Measurements from ENCODE around the gene CCDC158.

CCDC158 gene

GRCh38 chr4:76354517-76355473 is 66.1 kb downstream of the CCDC158 start:
- TF ChIP-seq EZH2phosphoT487 (conservative IDR thresholded peaks at IDR 0.05; ENCODE audit: low read length), result no peak
- TF ChIP-seq CTCF (IDR thresholded peaks at IDR 0.05; ENCODE audit: insufficient read depth, low read length, poor library complexity, severe bottlenecking), result no peak
- Histone ChIP-seq H3K36me3 (ENCODE audit: low read length) (no peaks in the 10 kb centered on the region), H3K9me2 (replicated peaks; ENCODE audit: insufficient read depth, low read length) (no peaks in the 10 kb centered on the region), H3K79me2 (ENCODE audit: insufficient read depth, low read length) (no peaks in the 10 kb centered on the region), H3K9ac (ENCODE audit: low read length) (no peak overlapping the region), H3K9me3 (ENCODE audit: insufficient read depth, low read length) (no peaks in the 10 kb centered on the region), H4K20me1 (ENCODE audit: low read depth, low read length) (no peaks in the 10 kb centered on the region), H3F3A (ENCODE audit: insufficient read depth) (no peaks in the 10 kb centered on the region), H3K4me3 (ENCODE audit: insufficient read depth, low read length, poor library complexity, severe bottlenecking) (no peak overlapping the region), H3K27me3 (ENCODE audit: low read length) (no peaks in the 10 kb centered on the region), H2AFZ (ENCODE audit: low read depth, low read length, severe bottlenecking) (no peak overlapping the region), H3K4me2 (ENCODE audit: low read depth, low read length, poor library complexity, severe bottlenecking) (no peak overlapping the region), H3K27ac (ENCODE audit: low read depth, low read length) (no peak overlapping the region)

GRCh38 chr4:76342803-76343202 is 78.1 kb downstream of the CCDC158 start:
- H4K20me1 ChIP-seq (ENCODE audit: low read depth, low read length), result no peaks in the 10 kb centered on the region
- no peak overlapping the region for H3K27ac ChIP-seq (ENCODE audit: low read depth, low read length)
- H3K79me2 ChIP-seq (ENCODE audit: insufficient read depth, low read length), result no peaks in the 10 kb centered on the region
- no peak for TF ChIP-seq EZH2phosphoT487 (conservative IDR thresholded peaks at IDR 0.05; ENCODE audit: low read length)
- H3F3A ChIP-seq (ENCODE audit: insufficient read depth), result no peaks in the 10 kb centered on the region
- H3K27me3 ChIP-seq (ENCODE audit: low read length), result no peaks in the 10 kb centered on the region
- H2AFZ ChIP-seq (ENCODE audit: low read depth, low read length, severe bottlenecking), result no peak overlapping the region
- no peaks in the 10 kb centered on the region for H3K9me3 ChIP-seq (ENCODE audit: insufficient read depth, low read length)
- H3K4me2 ChIP-seq (ENCODE audit: low read depth, low read length, poor library complexity, severe bottlenecking), result no peak overlapping the region
- H3K36me3 ChIP-seq (ENCODE audit: low read length), result no peaks in the 10 kb centered on the region
- no peak overlapping the region for H3K9ac ChIP-seq (ENCODE audit: low read length)
- H3K4me3 ChIP-seq (ENCODE audit: insufficient read depth, low read length, poor library complexity, severe bottlenecking), result no peak overlapping the region
- no peaks in the 10 kb centered on the region for H3K9me2 ChIP-seq (replicated peaks; ENCODE audit: insufficient read depth, low read length)

- H3F3A ChIP-seq (ENCODE audit: insufficient read depth), result no peaks in the 10 kb centered on the region
- TF ChIP-seq CTCF (IDR thresholded peaks at IDR 0.05; ENCODE audit: insufficient read depth, low read length, poor library complexity, severe bottlenecking) (no peak), EZH2phosphoT487 (conservative IDR thresholded peaks at IDR 0.05; ENCODE audit: low read length) (no peak)
- no peaks in the 10 kb centered on the region for H3K9me3 ChIP-seq (ENCODE audit: insufficient read depth, low read length)
- no peaks in the 10 kb centered on the region for H3K79me2 ChIP-seq (ENCODE audit: insufficient read depth, low read length)
- no peaks in the 10 kb centered on the region for H3K27me3 ChIP-seq (ENCODE audit: low read length)
- no peak overlapping the region for H3K9ac ChIP-seq (ENCODE audit: low read length)
- no peaks in the 10 kb centered on the region for H3K9me2 ChIP-seq (replicated peaks; ENCODE audit: insufficient read depth, low read length)
- no peak overlapping the region for H3K4me2 ChIP-seq (ENCODE audit: low read depth, low read length, poor library complexity, severe bottlenecking)
- H3K4me3 ChIP-seq (ENCODE audit: insufficient read depth, low read length, poor library complexity, severe bottlenecking), result no peak overlapping the region
- H3K36me3 ChIP-seq (ENCODE audit: low read length), result no peaks in the 10 kb centered on the region
- no peak overlapping the region for H3K27ac ChIP-seq (ENCODE audit: low read depth, low read length)
- H2AFZ ChIP-seq (ENCODE audit: low read depth, low read length, severe bottlenecking), result no peak overlapping the region
- H4K20me1 ChIP-seq (ENCODE audit: low read depth, low read length), result no peaks in the 10 kb centered on the region
These were observed 78.8 kb downstream of the CCDC158 start for GRCh38 chr4:76342191-76342590.

- Histone ChIP-seq H3K36me3 (ENCODE audit: low read length) (no peaks in the 10 kb centered on the region), H4K20me1 (ENCODE audit: low read depth, low read length) (no peaks in the 10 kb centered on the region), H3F3A (ENCODE audit: insufficient read depth) (no peaks in the 10 kb centered on the region), H3K4me2 (ENCODE audit: low read depth, low read length, poor library complexity, severe bottlenecking) (no peak overlapping the region), H3K9me2 (replicated peaks; ENCODE audit: insufficient read depth, low read length) (no peaks in the 10 kb centered on the region), H3K9ac (ENCODE audit: low read length) (no peak overlapping the region), H3K79me2 (ENCODE audit: insufficient read depth, low read length) (no peaks in the 10 kb centered on the region), H3K9me3 (ENCODE audit: insufficient read depth, low read length) (no peaks in the 10 kb centered on the region), H3K27me3 (ENCODE audit: low read length) (no peaks in the 10 kb centered on the region), H3K4me3 (ENCODE audit: insufficient read depth, low read length, poor library complexity, severe bottlenecking) (no peak overlapping the region), H3K27ac (ENCODE audit: low read depth, low read length) (no peak overlapping the region), H2AFZ (ENCODE audit: low read depth, low read length, severe bottlenecking) (no peak overlapping the region)
- TF ChIP-seq EZH2phosphoT487 (conservative IDR thresholded peaks at IDR 0.05; ENCODE audit: low read length) (no peak), CTCF (IDR thresholded peaks at IDR 0.05; ENCODE audit: insufficient read depth, low read length, poor library complexity, severe bottlenecking) (no peak)
These were observed 79.9 kb downstream of the CCDC158 start for GRCh38 chr4:76341063-76341462.
